GM13976 (cell line): ENCODE measurements around the gene ENDOV.

Source experiments
- DNase-seq: peaks from one replicate; pipeline ENCODE4 v3.0.0; 2012; ENCODE audit warnings: low spot score
- in situ Hi-C: fragments of 300-500 bp; cut with MboI; formaldehyde crosslinking; loops from one replicate; pipeline ENCODE4 v1.12.0; 2022; ENCODE audit warnings: low sequenced_read_pairs, mixed read lengths, inconsistent platforms; ENCODE audit not compliant: unreplicated experiment
- TF ChIP-seq, protein P1 (sequence below): IDR thresholded peaks from 2 replicates; pipeline ENCODE4 v1.5.1; 2012; ENCODE audit warnings: borderline replicate concordance, mild to moderate bottlenecking; ENCODE audit not compliant: insufficient read depth; ENCODE audit errors: extremely low read depth, missing control alignments, control extremely low read depth

The ENDOV gene

DNA sequence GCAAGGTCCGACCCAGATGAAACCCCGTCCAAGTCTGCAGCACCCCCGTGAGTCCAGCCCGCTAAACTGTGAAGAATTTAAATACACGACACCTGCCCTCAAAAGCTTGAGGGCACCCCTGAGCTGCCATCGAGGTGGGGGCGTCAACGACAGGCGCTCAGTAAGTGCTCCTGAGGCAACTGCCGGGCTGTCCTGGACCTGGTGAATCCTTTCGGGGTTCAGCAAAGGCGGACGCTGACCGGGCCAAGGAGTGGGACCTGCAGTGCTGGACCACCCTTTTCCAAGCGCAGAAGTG, 512 bp upstream of the ENDOV start:
- TF ChIP-seq, protein P1, sequence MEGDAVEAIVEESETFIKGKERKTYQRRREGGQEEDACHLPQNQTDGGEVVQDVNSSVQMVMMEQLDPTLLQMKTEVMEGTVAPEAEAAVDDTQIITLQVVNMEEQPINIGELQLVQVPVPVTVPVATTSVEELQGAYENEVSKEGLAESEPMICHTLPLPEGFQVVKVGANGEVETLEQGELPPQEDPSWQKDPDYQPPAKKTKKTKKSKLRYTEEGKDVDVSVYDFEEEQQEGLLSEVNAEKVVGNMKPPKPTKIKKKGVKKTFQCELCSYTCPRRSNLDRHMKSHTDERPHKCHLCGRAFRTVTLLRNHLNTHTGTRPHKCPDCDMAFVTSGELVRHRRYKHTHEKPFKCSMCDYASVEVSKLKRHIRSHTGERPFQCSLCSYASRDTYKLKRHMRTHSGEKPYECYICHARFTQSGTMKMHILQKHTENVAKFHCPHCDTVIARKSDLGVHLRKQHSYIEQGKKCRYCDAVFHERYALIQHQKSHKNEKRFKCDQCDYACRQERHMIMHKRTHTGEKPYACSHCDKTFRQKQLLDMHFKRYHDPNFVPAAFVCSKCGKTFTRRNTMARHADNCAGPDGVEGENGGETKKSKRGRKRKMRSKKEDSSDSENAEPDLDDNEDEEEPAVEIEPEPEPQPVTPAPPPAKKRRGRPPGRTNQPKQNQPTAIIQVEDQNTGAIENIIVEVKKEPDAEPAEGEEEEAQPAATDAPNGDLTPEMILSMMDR = no peak
- no peak for DNase-seq
- in situ Hi-C loops = no loop called here

DNA sequence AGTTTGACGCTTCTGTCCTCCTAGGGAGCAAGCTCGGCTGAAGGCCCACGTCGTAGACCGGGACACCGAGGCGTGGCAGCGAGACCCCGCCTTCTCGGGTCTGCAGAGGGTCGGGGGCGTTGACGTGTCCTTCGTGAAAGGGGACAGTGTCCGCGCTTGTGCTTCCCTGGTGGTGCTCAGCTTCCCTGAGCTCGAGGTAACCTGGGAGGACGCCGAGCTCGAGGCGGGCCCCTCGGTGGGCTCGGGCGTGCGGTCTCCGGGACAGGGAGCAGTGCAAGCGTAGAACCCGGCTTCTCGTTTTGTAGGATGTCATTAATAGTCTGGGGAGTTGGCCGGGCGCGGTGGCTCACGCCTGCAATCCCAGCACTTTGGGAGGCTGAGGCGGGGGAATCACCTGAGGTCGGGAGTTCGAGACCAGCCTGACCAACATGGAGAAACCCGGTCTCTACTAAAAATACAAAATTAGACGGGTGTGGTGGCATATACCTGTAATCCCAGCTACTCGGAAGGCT, 715 bp downstream of the ENDOV start:
- TF ChIP-seq, protein P1 = no peak
- in situ Hi-C loops = no loop called here
- DNase-seq = no peak

DNA sequence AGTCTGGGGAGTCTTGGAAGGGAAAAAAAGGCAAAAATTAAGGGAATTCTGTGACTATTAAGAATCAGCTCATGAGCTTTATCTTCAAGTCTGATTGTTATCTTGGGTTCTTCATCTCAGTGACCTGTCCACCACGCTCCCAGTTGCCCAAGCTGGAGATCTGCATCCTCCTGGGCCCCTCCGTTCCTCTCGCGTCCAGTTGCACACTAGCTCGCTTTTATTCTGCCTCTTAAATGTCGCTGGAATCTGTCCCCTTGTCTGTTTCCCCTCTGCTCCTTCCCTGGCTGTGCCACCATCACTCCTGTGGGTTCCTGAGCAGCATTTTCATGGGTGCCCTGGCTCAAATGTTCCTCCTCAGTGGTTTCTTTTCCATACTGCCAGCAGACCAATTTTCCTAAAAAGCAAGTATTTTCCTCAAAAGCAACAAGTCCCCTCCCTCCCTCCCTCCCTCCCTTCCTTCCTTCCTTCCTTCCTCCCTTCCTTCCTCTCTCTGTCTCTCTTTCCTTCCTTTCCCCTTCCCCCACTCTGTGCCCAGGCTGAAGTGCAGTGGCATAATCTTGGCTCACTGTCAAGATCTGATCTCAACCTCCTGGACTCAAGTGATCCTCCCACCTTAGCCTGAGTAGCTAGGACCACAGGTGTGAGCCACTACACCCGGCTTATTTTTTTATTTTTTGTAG, 1.4 kb downstream of the ENDOV start:
- TF ChIP-seq, protein P1 = no peak
- in situ Hi-C loops = no loop called here
- DNase-seq = no peak

DNA sequence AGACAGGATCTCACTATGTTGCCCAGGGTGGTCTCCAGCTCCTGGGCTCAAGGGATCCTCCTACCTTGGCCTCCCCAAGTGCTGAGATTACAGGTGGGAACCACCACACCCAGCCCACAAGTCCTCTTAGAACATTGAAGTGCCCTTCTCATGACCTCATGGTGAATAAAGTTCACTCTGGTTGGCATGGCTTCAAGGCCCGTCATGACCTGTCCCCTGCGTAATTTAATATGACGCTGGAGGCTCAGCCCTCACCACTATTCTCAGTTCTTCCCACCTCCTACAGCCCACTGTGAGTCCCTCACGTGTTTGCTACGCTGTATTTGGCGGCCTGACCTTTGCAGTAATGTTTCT, 1.9 kb downstream of the ENDOV start:
- in situ Hi-C loops = no loop called here
- TF ChIP-seq, protein P1 = no peak
- no peak for DNase-seq

DNA sequence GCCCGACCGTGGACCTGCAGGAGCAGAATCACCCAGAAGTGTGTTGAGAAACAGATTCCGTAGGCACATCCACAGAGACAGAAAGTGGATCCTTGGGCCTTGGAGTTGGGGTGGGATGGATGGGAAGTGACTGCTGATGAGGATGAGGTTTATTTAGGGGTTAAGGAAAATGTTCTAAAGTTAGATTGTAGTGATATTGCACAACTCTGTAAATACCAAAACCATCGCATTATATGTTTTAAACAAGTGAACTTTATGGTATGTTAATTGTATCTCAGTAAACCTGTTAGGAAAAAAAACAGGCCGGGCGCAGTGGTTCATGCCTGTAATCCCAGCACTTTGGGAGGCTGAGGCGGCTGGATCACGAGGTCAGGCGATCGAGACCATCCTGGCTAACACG, 3.6 kb downstream of the ENDOV start:
- TF ChIP-seq, protein P1 = no peak
- DNase-seq = no peak
- in situ Hi-C loops = no loop called here

DNA sequence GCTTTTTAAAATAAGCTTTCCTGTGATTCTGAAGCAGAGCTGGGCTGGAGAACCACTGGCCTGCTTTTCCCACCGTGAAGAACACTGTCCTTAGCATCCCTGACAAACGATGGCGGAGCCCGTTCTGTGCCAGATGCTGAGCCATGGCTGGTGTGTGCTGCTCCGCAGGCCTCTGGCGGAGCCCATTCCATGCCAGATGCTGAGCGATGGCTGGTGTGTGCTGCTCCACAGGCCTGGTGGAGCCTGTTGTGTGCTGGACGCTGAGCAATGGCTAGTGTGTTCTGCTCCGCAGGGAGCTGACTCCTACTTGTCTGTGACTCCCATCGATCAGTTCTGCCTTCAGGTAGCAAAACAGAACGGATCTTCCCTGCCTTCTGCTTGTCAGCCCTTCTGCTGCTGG, 4.3 kb downstream of the ENDOV start:
- no peak for DNase-seq
- TF ChIP-seq, protein P1 = no peak
- in situ Hi-C loops = no loop called here
